ENCODE measurements around the gene TSPAN9.

DNA sequence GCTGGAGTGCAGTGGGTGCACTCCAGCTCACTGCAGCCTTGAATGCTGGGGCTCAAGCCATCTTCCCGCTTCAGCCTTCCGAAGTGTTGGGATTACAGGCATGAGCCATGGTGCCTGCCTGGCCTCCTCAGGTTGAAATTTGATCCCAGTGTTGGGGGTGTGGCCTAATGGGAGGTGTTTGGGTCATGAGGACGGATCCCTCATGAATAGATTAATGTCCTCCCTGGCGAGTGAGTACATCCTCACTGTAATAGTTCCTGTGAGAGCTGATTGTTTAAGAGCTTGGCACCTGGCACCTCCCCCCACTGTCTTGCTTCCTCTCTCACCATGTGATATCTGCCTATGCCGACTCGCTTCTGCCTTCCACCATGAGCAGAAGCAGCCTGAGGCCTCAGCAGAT lies 84.7 kb downstream of the TSPAN9 start:
- TF ChIP-seq POLR2A (IDR thresholded peaks at IDR 0.05), result no peak
- TF ChIP-seq, protein P1, sequence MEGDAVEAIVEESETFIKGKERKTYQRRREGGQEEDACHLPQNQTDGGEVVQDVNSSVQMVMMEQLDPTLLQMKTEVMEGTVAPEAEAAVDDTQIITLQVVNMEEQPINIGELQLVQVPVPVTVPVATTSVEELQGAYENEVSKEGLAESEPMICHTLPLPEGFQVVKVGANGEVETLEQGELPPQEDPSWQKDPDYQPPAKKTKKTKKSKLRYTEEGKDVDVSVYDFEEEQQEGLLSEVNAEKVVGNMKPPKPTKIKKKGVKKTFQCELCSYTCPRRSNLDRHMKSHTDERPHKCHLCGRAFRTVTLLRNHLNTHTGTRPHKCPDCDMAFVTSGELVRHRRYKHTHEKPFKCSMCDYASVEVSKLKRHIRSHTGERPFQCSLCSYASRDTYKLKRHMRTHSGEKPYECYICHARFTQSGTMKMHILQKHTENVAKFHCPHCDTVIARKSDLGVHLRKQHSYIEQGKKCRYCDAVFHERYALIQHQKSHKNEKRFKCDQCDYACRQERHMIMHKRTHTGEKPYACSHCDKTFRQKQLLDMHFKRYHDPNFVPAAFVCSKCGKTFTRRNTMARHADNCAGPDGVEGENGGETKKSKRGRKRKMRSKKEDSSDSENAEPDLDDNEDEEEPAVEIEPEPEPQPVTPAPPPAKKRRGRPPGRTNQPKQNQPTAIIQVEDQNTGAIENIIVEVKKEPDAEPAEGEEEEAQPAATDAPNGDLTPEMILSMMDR (IDR thresholded peaks at IDR 0.05), result no peak

Data from tibial nerve (tissue), 3 donors.